ENCODE measurements around the gene ADCY7. TPM values are rescaled to one million over a fixed set of nuclear protein-coding genes. Genes with fewer than 3 reads are reported as not detected.
"Not testable (repeated sequence)": the region's sequence is repeated elsewhere in the genome, so short reads cannot be mapped to it uniquely, and the experiment has no call there.

ADCY7 gene
- total and polyA plus RNA-seq, 2 donors (not counting 1 experiment from before 2014, with no cell fraction given): 9.9 to 34.0 TPM

- H3K27me3 ChIP-seq (ENCODE audit: control insufficient read depth, insufficient read depth, low read length); H3K9ac ChIP-seq (ENCODE audit: insufficient read depth, low read length); H3K4me2 ChIP-seq (ENCODE audit: extremely low read depth, insufficient read depth, low read length); H3K4me1 ChIP-seq (ENCODE audit: control insufficient read depth, extremely low read depth, insufficient read depth, low read length); H3K9me3 ChIP-seq (ENCODE audit: control insufficient read depth, insufficient read depth, low read depth, low read length); H2AFZ ChIP-seq (ENCODE audit: low read length); DNase-seq (ENCODE audit: low read depth in 2 of 2); H3K27ac ChIP-seq (ENCODE audit: insufficient read depth, low read length); H3K79me2 ChIP-seq (ENCODE audit: control insufficient read depth, insufficient read depth, low read length); H3K36me3 ChIP-seq (ENCODE audit: control insufficient read depth, insufficient read depth, low read length); H4K20me1 ChIP-seq (ENCODE audit: control insufficient read depth, extremely low read depth, insufficient read depth, low read length); H3K4me3 ChIP-seq (replicated peaks in 1 of 4; ENCODE audit: control extremely low read depth in 1 of 4, insufficient read depth in 1 of 4, low read depth in 3 of 4, low read length in 4 of 4): not testable (repeated sequence)
Measured at GRCh38 chr16:50345210-50345609, 78.9 kb downstream of the ADCY7 start.

- H4K20me1 ChIP-seq (ENCODE audit: control insufficient read depth, extremely low read depth, insufficient read depth, low read length): no peaks in the 10 kb centered on the region
- DNase-seq (ENCODE audit: low read depth in 2 of 2): peak in 1 of 2 donors; percentile 51
- H3K4me1 ChIP-seq (ENCODE audit: control insufficient read depth, extremely low read depth, insufficient read depth, low read length): no peaks in the 10 kb centered on the region
- H3K36me3 ChIP-seq (ENCODE audit: control insufficient read depth, insufficient read depth, low read length): peaks cover 9% of the 10 kb centered on the region
- no peak overlapping the region for H2AFZ ChIP-seq (ENCODE audit: low read length)
- H3K9ac ChIP-seq (ENCODE audit: insufficient read depth, low read length): no peak overlapping the region
- no peaks in the 10 kb centered on the region for H3K9me3 ChIP-seq (ENCODE audit: control insufficient read depth, insufficient read depth, low read depth, low read length)
- H3K27me3 ChIP-seq (ENCODE audit: control insufficient read depth, insufficient read depth, low read length): no peaks in the 10 kb centered on the region
- no peak overlapping the region for H3K4me2 ChIP-seq (ENCODE audit: extremely low read depth, insufficient read depth, low read length)
- no peaks in the 10 kb centered on the region for H3K79me2 ChIP-seq (ENCODE audit: control insufficient read depth, insufficient read depth, low read length)
- H3K4me3 ChIP-seq (replicated peaks in 1 of 4; ENCODE audit: control extremely low read depth in 1 of 4, insufficient read depth in 1 of 4, low read depth in 3 of 4, low read length in 4 of 4): no peak overlapping the region
- H3K27ac ChIP-seq (ENCODE audit: insufficient read depth, low read length): no peak overlapping the region
- no peak for TF ChIP-seq EZH2 (IDR thresholded peaks at IDR 0.05; ENCODE audit: low read length, missing control alignments)
- no peak for TF ChIP-seq CTCF (conservative IDR thresholded peaks at IDR 0.05 in 1 of 2, IDR thresholded peaks at IDR 0.05 in 1 of 2; ENCODE audit: low read depth in 1 of 2, low read length in 2 of 2)
Measured at GRCh38 chr16:50351116-50351515, 84.8 kb downstream of the ADCY7 start.

GRCh38 chr16:50351952-50352351 is 85.6 kb downstream of the ADCY7 start:
- H3K4me1 ChIP-seq (ENCODE audit: control insufficient read depth, extremely low read depth, insufficient read depth, low read length): no peaks in the 10 kb centered on the region
- DNase-seq (ENCODE audit: low read depth in 2 of 2): no peak
- no peak overlapping the region for H2AFZ ChIP-seq (ENCODE audit: low read length)
- no peaks in the 10 kb centered on the region for H3K79me2 ChIP-seq (ENCODE audit: control insufficient read depth, insufficient read depth, low read length)
- H3K9me3 ChIP-seq (ENCODE audit: control insufficient read depth, insufficient read depth, low read depth, low read length): no peaks in the 10 kb centered on the region
- H3K9ac ChIP-seq (ENCODE audit: insufficient read depth, low read length): no peak overlapping the region
- H3K4me2 ChIP-seq (ENCODE audit: extremely low read depth, insufficient read depth, low read length): no peak overlapping the region
- TF ChIP-seq EZH2 (IDR thresholded peaks at IDR 0.05; ENCODE audit: low read length, missing control alignments) (no peak), CTCF (conservative IDR thresholded peaks at IDR 0.05 in 1 of 2, IDR thresholded peaks at IDR 0.05 in 1 of 2; ENCODE audit: low read depth in 1 of 2, low read length in 2 of 2) (no peak)
- no peak overlapping the region for H3K27ac ChIP-seq (ENCODE audit: insufficient read depth, low read length)
- H3K4me3 ChIP-seq (replicated peaks in 1 of 4; ENCODE audit: control extremely low read depth in 1 of 4, insufficient read depth in 1 of 4, low read depth in 3 of 4, low read length in 4 of 4): no peak overlapping the region
- no peaks in the 10 kb centered on the region for H4K20me1 ChIP-seq (ENCODE audit: control insufficient read depth, extremely low read depth, insufficient read depth, low read length)
- peaks cover 9% of the 10 kb centered on the region for H3K36me3 ChIP-seq (ENCODE audit: control insufficient read depth, insufficient read depth, low read length)
- no peaks in the 10 kb centered on the region for H3K27me3 ChIP-seq (ENCODE audit: control insufficient read depth, insufficient read depth, low read length)
